Stimulated activated CD4-positive, alpha-beta T cell treated with anti-CD3 and anti-CD28 coated beads, Interleukin-4, amount 100 ng/mL, for 24 hours (primary cell): ENCODE measurements around the gene DLEC1.
"Not testable (repeated sequence)": the region's sequence is repeated elsewhere in the genome, so short reads cannot be mapped to it uniquely, and the experiment has no call there.

Experiments used
- DNase-seq: peaks from one replicate; pipeline ENCODE4 v3.0.0-alpha.2; 2020

DLEC1 gene

GRCh38 chr3:38020342-38020726, 18.7 kb upstream of the DLEC1 start:
- no peak for DNase-seq

- DNase-seq: no peak
Observed at GRCh38 chr3:38021196-38021595, 17.8 kb upstream of the DLEC1 start.

DNA sequence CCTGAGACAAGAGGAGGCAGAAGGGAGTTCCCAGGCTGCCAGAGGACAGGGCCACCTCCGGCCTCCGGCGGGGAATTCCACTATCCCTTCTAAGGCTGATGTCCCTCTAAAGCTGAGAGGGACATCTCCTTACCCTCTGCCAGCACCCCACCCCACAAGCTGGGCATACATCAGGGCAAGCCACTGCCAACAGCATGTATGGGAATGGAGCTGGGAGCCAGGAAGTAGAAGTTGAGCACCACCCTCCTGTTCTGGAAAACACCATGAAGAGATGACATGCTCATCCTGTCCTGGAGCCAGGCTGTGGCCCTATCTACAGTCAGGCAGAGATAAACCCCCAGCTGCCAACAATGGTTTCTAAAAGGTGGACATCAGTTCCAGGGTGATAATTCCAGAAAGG, 16.7 kb upstream of the DLEC1 start:
- no peak for DNase-seq

DNA sequence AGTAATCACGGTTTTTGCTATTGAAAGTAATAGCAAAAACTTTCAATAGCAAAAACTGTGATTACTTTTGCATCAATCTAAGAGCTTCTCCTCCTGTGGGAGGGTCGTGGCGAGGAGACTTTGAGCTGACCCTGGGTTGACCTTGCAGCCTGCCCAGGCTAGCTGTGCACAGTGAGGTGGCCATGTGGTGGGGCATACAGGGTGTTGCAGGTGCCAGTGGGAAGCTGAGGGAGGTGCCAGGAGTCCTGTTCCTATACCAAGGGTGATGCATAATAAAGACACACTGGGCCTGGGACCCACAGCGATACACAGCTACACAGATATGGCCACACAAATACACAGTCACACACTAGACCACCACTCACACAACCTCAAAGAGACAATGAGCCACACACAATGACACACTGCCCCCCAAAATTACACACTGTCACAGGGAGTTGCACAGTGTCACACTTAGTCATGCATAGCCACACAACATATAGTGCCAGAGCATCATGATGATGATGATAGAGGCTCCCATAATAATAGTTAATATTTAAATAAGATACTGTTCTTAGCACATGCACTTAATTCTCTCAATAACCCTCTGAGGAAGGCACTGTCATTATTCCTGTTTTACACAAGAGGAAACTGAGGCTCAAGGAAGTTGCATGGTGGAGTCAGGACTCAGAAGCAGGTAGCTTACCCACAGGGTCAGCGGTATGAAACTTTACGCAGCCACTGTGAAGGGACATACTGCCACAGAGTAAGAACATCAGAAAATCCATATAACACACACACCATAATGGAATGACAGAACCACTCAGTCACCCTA, 15.9 kb upstream of the DLEC1 start:
- peak; percentile 4 for DNase-seq

GRCh38 chr3:38026856-38027255, 12.2 kb upstream of the DLEC1 start:
- no peak for DNase-seq

- peak; percentile 3 for DNase-seq
Observed at GRCh38 chr3:38027466-38028465, 11.2 kb upstream of the DLEC1 start.

DNA sequence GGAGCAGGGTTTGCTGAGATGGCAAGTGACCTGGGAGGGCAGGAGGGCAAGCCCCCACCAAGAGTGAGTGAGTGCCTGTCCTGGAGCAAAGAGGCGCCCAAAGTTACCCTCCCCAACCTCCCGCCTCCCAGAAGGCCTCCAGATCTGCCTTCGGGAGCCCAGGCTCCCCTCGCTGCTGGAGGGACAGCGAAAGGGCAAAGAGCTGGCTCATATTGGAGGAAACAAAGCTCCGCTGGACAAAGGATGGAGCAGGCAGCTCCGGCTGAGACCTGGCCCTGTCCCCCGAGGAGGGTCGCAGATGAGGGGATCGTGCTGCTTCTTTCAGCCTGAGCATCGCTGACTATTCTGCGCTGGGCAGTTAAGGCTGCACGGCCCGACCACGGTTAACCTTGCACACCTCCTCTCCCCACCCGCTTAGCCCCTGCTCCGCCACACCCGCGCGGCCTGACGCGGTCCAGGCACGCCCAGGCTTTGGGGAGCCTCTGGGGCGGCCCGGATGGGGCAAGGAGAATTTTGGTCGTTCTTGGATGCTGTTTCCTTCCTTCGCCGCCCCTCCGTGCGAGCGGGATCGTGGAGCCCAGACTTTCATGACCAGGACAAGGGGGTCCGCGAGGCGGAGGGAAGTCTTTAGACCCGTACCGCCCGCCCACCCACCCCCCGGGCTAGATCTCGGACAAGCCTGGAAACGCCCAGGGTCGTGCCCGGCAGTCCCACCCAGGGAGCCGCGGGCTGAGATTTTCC, 10.2 kb upstream of the DLEC1 start:
- peak; percentile 3 for DNase-seq

GRCh38 chr3:38029400-38030125, 9.4 kb upstream of the DLEC1 start, which contains the start of gene PLCD1:
PLCD1 (minus strand) TSS chr3:38029642; CDS start chr3:38029539, 103 bp downstream.
- DNase-seq: peak; percentile 5

GRCh38 chr3:38030126-38031021, 8.6 kb upstream of the DLEC1 start:
- no peak for DNase-seq

- DNase-seq: peak; percentile 43
Observed at GRCh38 chr3:38031022-38031994, 7.7 kb upstream of the DLEC1 start.

GRCh38 chr3:38032328-38032865, 6.6 kb upstream of the DLEC1 start:
- DNase-seq: no peak

GRCh38 chr3:38033586-38033985, 5.4 kb upstream of the DLEC1 start:
- DNase-seq: not testable (repeated sequence)

- not testable (repeated sequence) for DNase-seq
Observed at GRCh38 chr3:38034335-38034734, 4.7 kb upstream of the DLEC1 start.

GRCh38 chr3:38036286-38036685, 2.7 kb upstream of the DLEC1 start:
- no peak for DNase-seq

GRCh38 chr3:38036906-38037305, 2.1 kb upstream of the DLEC1 start:
- no peak for DNase-seq

DNA sequence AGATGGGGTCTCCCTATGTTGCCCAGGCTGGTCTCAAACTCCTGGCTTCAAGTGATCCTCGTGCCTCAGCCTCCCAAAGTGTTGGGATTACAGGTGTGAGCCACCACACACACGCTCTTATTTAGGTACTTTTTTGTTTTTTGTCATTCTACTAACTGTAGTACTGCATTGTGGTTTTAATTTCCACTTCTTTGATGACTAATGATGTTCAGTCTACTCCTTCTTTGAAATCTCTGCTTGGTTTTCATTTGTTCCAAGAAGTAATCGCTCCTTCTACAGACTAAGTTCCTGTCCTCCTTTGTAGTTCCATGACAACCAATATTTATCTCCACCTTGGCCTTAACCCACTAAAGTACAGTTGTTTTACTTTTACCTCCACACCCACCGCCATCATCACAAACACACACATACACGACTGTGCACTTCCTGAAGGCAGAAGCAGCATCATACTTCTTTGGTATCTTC, 529 bp upstream of the DLEC1 start:
- no peak for DNase-seq

DNA sequence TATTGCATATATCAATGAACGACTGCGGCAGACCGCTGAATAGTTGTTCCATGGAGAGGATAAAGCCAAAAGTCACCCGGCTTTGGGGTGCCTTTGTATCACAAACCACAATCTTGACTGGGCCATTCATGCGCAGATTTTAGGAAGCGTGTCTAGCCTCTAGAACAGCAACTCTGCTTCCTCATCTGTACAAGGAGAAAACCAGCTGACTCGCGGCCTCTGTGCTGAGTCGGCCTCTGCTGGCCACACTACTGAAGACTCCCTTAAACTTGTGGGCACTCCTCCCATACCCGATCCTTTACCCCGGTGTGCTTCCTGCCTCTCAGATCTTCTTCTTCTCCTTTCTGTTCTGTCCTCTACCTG, 872 bp downstream of the DLEC1 start:
- peak; percentile 30 for DNase-seq

- no peak for DNase-seq
Observed at GRCh38 chr3:38040401-38040800, 1.4 kb downstream of the DLEC1 start.

GRCh38 chr3:38043486-38043885, 4.5 kb downstream of the DLEC1 start:
- DNase-seq: no peak

- no peak for DNase-seq
Observed at GRCh38 chr3:38046027-38046426, 7.0 kb downstream of the DLEC1 start.
